COLO668 (cell line): Measurements from ENCODE around the gene GPSM1.

Experiments
- DNase-seq: peaks from one replicate; lab custom pipeline; 2025; ENCODE audit not compliant: unreplicated experiment; lab: John Stamatoyannopoulos, UW

Gene GPSM1

DNA sequence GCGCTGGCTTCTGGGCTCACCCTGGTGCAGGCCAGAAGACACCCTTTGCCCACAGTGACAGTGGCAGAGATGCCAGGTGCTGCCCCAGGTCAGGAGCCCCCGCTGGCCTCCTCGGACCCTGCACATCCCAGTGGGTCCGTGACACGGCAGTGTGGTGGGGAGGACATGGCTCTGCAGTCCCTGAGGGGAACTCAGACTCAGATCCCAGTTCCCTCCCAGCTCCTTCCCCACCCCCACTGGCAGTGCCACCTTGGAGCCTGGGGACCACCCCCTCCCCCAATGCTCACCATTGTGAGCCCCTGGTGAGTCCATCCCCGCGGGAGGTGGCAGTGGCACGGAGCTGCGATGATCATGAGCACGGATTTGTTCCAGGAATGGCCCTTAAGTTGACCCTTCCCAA lies 22.9 kb upstream of the GPSM1 start:
- DNase-seq, result no peak

DNA sequence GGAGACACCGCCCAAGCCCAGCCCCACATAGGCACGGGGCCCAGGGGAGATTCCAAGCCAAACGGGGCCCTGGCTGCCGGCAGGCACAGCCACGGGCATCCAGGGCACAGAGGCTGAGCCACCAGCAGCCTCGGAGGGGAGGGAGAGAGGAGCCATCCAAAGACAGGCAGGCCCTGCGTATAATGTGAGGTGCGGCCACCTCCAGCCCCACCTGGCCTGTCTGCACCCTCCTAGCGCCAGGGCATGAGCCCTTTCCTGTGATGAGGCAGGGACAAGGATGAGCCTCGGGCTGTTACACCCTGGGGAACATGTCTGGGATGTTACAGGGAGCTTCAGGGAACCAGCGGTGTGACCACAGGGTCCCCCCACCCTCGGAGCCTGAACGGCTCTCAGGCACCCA lies 22.4 kb upstream of the GPSM1 start:
- no peak for DNase-seq

DNA sequence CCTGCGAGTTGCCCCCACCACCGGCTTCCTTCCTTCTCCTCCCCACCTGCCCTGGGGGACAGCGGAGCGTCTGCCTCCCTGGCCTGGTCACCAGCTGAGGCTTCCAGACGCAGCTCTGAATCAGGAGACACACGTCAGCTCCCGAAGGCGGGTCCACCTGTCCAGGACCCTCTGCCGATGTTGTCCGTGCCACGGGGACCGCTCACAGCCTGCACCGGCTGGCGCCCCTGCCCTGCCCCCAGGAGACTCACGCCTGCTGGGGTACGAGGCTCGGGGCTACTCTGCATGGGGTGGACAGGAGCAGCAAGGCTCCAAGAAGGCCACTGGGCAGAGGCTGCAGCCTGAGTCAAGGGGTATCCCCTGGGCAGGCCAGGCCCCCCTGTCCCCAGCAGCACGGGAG lies 21.5 kb upstream of the GPSM1 start:
- DNase-seq, result no peak

DNA sequence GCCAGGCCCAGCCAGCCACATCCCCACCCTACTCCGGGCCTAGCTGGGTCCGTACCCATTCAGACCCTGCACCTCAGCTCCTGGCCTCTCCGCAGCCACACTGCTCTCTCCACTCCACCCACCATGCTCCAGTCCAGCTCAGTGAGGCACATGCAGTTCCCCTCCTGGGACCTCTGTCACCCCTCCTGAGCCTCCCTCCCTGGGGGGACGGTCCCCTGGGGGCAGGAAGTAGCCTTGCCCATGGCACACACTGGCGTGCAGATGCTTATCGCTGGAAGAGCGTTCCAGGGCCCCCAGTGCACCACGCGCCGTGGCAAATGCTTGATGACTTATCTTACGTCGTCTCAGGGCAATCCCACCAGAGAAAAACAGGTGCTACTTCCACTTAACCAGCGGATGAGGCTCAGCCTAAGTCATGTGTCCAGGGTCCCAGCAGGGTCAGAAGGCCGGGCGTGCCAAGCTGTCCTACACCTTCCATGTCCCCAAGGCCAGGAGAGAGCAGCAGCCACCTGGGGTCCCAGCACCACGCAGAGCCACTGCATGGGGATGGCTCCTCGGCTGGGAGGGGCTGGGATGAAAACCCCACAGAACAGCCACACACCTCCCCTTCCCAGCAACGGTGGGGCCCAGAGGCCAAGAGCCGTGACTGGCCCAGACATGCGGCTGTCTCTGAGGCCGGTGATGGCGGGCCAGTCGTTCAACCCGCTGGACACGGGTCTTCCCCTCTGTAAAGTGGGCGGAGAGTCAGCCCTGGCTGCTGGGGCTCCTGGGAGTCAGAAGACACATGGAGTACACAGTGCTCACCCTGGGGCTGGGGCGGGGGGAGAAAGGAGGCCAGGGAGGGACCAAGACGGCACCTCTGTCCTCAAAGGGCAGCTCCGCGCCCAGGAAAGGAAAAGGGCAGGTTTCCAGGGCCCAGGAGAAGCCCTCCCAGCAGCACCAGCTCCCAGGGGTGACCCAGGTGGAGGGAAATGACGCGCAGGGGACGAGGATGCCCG lies 20.8 kb upstream of the GPSM1 start:
- DNase-seq, result peak; percentile 33

DNA sequence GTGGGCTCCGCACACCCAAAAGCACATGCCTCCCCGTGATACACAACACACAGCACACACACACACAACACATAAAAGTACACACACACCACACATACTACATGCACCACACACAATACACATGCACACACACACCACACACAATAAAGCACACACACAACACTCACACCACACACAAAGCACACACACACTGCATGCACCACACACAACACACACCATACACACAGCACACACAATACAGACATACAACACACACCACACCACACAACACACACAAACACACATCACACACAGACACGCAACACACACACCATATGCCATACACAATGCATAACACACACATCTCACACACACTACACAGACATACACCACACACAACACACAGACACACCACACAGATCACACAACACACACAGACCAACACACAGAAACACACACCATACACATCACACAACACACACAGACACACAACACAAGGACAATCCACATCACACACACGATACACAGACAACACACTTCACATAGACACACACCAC lies 20.1 kb upstream of the GPSM1 start:
- no peak for DNase-seq

DNA sequence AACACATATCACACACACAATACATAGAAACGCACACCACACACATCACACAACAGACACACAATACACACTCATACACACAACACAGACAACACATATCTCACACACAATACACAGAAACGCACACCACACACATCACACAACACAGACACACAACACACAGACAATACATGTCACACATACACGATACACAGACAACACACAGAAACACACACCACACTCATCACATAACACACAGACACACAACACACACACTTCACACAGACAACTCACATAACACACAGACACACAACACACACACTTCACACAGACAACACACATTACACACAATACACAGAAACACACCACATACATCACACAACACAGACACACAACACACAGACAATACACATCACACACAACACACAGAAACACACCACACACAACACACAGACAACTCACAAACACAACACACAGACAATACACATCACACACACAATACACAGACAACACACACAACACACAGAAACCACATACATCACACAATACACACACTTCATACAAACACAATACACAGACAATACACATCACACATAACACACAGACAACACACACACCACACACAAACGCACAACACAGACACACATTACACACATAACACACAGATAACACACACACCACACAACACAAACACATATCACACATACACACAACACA lies 19.2 kb upstream of the GPSM1 start:
- DNase-seq, result no peak

DNA sequence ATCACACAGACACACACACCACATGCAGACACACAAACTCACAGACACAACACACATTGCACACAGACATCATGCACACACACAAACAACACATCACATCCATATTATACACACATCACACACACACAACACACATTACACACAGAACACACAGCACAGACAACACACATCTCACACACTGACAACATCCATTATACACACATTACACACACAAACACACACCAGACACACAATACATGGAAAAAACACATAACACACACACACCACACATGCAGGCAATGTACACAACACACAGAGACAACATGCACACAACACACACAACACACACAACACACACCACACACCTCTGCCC lies 18.7 kb upstream of the GPSM1 start:
- DNase-seq, result no peak

DNA sequence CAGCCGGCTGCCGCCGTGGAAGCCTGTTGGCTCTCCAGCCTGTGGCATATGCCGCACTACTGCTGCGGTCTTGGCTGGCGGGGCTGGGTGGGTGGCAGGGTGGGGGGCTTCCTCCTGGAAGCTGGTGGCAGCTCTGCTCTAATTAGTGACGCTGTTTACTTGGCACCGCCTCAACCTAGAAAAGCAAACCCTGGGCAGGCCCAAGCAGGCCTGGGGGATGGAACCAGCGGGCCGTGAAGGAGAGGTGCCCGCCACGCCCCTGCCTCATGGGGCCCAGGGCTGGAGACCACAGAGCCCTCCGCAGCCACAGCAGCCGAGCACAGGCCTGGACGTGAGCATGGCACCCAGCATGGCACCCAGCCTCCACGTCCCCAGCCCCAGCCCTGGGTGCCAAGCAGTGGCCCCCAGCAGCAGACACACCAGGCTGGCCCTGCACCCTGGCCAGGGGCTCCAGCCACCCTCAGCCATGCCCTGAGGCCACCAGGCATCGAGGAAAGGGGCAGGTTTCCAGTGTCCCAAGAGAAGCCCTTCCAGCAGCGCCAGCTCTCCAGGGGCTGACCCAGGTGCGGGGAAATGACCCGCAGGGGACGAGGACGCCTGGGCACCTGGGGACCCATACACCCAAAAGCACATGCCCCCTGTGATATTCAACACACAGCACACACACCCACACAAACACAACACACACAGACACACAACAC lies 18.1 kb upstream of the GPSM1 start:
- peak; percentile 93 for DNase-seq

DNA sequence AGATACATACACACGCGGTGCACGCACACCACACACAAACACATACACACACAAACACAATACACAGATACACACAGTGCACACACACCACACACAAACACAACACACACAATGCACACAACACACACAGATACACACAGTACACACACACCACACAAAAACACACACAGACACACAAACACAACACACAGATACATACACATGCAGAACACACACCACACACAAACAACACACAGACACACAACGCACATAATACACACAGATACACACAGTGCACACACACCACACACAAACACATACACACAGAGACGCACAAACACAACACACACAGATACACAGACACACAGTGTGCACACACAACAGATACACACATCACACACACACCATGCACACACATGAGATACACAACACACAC lies 17.5 kb upstream of the GPSM1 start:
- no peak for DNase-seq

DNA sequence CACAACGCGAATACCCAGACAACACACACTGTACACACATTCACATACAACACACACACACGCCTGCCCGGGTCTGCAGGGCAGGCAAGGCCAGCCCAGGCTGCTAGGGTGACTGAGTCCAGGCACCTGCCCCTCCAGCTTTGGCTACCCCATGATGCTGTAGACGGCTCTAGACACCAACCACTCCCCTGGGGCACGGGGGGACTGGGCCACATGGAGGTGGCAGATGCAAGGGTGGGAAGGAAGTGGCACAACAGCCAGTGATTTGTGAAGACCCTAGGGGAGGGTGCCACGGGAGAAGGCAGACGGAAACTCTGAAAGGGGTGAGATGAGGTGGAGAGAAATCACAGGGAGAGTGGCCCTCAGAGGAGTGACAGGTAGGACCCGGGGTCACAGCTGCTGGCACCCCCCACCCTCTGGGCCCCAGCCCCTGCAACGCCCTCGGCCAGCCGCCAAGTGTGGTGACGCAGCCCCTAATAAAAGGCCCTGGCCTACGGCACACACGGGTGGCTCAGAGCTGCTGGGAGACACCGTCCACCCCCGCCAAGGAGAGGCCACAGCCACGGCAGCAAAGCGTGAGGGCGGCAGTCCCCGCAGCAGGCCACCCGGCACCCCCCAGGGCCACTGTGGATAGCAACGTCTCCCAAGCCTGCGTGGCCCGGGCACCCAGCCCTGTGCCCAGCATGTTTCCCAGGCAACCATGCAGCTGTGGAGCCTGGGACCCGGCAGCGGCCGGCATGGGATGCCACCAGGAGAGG lies 16.9 kb upstream of the GPSM1 start:
- DNase-seq, result peak; percentile 69

DNA sequence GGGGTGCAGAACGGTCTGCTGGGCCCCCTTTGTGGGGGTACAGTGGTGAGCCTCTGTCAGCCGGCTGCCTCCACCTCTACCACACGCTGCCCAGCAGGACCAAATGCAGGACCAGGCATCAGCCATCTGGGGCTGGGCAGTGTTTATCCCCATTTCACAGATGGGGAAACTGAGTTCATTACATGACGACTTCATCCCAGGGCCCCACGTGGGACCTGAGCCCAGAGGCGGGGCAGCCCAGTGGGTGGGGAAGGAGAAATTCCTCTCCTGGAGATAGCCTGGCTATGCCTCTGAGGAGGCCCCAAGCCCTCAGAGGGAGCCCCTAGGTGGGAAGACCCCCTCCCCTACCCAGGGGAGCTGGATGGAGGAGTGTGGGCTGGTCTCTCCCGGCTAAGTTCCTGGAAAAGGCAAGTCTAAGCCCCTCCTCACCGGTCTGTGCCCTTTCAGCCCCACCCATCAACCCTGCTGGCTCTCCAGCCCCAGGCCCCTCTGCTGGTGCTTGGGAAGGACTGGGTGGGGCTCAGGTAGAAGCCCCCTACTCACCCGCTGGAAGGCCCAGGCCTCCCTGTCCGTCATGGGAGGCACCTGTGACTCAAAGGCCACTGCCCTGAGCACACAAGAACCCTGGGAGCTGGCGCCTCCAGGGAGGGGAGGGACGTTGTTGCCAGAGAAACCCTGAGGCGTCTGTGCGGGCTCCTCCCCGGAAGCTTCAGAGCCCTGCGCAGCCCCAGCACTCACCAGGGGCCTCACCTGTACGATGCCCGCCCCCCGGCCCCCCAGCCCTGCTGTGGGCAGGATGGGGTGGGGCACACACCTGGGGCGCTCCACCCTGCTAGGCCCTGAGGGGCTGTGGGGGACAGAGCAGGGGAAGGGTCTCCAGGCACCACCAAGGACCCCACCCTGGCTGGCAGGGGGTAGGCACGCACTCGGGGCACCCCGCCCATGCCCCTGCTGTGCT lies 16.0 kb upstream of the GPSM1 start:
- DNase-seq, result peak; percentile 87

DNA sequence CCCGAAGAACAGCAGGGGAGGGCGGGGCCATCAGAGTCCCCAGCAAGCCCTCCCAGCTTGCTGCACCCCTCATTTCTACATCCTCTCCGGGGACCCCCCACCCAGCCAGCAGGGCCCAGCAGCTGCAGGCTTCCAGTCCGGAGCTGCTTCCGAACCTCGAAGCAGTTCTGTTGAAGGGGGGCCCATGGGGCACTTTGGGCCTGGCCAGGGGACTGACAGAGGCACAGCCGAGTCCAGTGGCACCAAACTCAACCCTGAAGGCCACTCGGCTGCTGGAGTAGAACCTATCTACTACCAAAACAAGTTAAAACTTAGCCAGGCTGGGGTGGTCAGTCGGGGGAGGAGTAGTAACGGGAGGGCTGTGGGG lies 15.3 kb upstream of the GPSM1 start:
- DNase-seq, result no peak

DNA sequence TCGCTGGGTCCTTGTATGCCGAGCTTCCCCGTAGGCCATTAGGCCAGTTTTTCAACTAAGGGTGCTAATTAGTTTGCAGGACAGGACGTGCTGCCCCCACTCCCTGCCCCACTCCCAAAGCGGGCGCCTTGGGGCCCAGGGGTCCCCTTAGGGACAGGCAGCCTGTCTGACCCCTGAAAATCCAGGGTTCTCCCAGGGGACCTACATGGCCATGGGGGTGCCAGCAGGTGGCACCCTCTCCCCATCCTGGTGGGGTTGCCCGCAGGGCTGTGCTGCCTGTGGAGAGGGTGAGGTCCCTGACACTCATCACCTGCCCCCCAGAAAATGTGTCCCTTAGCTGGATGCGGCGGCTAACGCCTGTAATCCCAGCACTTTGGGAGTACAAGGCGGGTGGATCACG lies 14.9 kb upstream of the GPSM1 start:
- peak; percentile 73 for DNase-seq

DNA sequence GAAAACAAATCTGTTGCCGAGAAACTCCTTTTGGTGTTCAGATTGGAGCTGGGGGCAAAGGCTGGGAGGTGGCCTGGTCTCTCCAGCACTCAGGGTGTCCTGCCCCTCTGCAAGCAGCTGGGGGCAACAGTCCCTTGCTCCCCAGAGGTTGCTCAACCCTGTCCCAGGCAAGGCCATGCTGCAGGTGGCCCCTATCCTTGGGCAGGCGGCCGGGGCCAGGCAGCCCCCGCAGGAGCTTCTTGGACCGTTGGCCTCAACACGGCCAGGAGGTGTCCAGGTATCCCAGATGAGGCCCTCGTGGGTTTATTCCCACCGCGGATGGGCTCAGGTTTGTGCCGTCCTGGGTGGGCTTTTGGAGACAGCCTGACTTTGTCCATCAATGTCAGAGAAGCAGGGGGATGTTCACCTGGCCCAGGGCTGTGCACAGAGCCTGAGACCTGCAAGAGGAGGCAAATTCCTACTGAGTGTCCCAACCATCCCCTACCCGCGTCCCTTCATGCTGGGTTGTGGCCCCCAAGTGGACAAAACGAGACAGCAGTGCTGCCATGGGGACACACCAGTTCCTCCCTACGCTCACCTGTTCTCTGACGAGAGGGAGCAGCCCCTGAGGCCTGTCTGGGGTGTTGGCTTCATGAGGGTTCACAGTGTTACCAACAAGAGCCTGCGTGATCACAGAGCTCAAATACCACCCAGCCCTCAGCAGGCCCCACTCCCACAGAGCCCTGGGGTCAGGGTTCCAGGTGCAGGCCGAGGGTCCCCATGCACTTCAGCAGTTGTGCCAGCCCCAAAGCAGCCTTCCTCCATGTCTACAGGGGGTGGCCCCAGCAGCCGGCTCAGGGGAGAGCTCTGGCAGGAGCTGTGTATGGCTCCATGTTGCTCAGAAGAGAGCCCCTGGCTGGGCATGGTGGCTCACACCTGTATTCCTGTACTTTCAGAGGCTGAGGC lies 14.0 kb upstream of the GPSM1 start:
- peak; percentile 15 for DNase-seq

DNA sequence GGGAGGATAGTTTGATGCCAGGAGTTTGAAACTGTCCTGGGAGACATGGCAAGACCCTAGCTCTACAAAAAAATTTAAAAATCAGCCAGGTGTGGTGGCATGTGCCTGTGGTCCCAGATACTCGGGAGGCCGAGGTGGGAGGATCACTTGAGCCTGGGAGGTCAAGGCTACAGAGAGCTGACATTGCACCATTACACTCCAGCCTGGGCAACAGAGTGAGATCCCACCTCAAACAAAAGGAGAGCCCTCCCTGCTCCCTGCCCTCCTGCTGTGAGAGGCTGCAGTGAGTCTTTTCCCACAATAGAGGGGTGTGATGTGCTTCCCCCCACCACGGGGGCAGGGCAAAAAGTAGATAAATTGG lies 13.3 kb upstream of the GPSM1 start:
- no peak for DNase-seq

DNA sequence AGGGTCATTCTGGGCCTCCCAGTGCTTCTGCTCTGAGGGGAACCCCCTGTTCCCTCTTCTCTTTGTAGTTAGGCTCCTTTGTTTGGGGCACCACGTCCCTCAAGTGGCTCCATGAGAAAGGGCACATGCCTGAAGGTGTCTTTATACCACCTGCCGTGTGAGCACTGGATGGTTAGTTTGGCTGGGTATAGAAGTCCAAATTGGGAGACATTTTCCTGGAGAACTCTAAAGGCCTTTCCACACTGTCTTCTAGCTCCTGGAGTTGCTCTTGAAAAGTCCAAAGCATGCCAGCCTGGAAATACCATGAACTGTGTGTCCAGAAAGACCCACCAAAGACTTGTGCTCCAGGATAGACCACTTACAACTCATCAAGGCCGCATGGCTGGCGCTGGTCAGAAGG lies 12.4 kb upstream of the GPSM1 start:
- no peak for DNase-seq

DNA sequence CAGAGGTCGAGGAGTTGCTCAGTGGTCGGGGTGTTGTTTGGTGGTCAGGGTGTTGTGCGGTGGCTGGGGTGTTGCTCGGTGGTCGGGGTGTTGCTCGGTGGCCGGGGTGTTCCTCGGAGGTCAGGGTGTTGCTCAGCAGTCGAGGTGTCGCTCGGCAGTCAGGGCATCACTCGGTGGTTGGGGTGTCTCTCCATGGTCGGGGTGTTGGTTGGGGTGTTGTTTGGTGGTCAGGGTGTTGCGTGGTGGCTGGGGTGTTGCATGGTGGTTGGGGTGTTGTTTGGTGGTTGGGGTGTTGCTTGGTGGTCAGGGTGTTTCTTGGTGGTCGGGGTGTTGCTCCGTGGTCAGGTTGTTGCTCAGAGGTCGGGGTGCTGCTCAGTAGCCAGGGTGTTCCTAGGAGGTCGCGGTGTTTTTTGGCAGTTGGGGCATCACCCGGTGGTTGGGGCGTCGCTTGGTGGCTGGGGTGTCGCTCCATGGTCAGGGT lies 11.0 kb upstream of the GPSM1 start:
- no peak for DNase-seq

DNA sequence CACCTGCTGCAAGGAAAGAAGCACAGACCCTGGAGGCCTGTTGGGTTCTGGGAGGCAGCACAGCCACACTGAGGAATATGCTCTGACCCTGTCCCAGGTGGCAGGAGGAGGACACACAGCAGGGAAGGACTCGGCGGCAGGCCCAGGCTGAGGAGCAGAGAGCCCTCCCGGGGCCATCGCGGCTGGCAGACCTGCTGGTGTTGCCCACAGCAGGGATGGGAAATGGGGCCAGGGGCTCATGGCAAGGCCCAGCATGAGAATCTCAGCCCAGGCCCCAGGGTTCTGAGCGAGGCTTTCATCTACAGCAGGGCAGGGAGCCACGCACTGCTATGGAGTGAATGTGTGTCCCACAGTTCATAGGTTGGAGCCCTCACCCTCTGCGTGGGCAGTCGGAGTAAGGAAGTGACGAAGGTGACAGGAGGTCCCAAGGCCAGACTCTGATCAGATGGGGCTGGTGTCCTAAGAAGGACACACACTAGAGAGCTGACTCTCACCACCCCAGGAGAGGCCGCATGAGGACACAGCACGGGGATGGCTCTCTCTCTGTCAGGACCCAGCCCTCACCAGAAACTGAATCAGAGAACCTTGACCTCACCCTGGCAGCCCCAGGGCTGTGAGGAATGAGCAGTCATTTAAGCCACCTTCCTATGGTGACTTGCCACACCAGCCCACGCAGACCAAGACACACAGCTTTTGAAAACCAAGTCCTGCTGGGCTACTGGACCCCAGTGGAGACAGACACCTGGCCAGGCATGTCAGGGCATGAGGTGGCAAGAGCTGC lies 10.3 kb upstream of the GPSM1 start:
- no peak for DNase-seq
